GM18861 (cell line): ENCODE results near the gene DNPH1.
A peak's percentile ranks its signal among the peaks of the same experiment; 100 is the strongest.

Experiments
- ATAC-seq: cut with Tn5 transposase; IDR thresholded peaks from one replicate; pipeline ENCODE4 v1.9.1; 2021; ENCODE audit not compliant: unreplicated experiment

Gene DNPH1

DNA sequence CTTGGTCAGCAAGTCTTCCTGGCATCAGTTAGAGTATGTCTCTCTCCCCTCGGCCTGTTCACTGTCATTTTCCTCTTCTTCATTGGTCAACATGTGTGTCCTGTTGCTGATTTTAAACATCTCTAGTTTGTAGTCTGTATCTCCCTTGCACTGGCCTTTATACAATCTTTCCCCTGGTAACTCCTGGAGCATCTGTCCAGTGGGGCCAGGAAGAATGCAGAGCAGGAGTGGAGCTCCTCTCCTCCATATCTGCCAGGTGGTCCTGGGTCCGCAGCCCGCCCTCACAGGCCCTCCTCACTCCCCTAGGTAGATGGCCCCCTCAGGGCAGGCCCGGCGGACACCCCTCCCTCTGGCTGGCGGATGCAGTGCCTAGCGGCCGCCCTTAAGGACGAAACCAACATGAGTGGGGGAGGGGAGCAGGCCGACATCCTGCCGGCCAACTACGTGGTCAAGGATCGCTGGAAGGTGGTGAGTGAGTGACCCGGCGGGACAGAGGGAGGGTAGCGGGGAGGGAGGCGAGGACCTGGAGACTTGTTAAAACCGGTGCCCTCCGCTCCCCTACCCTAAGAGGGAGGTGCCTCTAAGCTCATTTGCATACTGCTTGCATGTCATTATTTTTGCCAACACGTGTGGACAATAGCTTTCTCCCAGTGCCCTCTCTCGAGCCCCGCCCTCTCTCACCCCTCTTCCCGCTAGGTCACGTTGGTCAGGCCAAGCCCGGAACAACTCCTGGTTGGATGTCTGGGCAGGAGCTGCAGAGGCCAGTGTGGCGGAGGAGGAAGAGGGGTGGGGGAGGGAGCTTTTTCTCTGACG lies 17.2 kb upstream of the DNPH1 start:
- ATAC-seq = peak; percentile 27

DNA sequence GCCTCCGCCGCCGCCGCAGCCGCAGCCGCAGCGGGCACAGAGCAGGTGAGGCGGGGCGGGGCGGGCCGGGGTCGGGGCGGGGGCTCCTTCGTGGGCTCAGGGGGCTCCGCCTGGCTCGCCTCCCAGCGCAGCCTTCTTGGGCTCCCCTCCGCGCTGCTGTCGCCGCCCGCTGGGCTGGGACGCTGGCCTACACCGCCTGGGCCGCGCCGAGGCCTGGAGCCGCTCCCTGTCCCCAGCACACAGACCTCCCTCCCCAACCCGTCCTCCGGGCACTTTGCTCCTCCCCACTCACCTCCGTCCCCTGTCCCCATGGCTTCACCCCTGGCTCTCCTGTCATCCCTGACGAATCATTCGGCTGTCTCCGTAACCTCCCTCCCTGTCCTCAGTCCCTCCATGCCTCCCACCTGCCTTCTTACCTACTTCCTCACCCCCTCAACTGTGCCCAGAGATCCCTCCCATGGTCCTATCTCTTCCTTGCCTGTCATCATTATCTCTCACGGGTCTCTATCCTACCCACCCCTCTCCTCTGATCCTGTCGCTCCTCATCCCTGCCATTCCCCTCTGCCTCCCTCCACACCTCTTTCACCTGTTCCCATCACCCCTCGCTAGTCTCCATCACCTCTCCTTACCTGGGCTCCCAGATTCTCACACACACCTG lies 14.5 kb upstream of the DNPH1 start:
- no peak for ATAC-seq

DNA sequence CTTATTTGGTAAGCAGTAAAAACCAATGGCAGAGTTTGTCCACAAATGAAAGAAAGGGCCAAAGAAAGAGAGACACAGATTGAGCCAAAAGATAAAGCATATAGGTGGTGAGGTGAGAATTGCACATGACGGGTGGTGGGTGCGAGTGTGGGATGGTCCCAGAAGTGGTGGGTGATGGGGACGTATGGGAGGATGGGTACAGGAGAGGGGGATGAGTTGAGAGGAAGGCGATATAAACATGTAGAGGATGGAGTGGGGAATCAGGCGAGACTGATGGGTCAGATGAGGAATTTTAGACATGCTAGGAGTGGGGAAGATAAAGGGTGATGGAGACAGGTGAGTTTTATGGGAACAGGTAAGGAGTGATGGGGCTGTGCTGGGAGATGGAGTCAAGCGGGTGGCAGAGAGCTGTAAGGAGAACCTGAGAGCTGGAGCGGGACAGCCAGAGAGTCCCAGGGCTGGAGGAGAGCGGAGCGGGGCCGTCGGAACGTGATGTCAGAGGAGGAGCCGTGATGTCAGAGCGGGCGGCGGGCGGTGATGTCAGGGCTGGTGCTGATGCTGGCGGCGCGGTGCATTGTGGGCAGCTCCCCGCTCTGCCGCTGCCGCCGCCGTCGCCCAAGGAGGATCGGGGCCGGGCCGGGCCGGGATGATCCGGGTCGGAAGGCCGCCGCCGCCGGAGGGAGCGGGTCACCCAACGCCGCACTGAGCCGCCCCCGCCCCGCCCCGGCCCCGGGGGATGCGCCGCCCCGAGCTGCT lies 13.8 kb upstream of the DNPH1 start, which contains the start of gene TTBK1:
TSS of gene TTBK1 (plus strand) at position 574 of the 756 bp plus-strand sequence. CDS start 3,180 bp downstream, outside the sequence.
- no peak for ATAC-seq

DNA sequence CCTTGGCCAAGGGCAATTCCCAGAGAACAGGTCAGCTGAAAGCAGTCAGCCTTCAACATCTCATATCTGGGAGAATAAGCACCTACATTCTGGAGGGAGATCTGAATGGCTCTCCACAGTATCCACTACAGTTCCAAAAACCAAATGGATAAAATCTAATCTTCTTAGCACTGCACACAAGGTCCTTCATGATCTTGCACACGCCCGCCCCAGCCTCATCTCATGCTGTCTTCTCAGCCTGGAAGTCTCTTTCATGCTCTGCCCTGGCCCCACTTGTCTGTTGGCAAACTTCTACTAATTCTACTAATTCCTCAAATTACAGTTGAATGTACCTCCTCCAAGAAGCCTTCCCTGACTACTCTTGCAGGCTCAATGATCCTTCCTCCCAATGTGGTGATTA lies 12.2 kb upstream of the DNPH1 start:
- no peak for ATAC-seq

DNA sequence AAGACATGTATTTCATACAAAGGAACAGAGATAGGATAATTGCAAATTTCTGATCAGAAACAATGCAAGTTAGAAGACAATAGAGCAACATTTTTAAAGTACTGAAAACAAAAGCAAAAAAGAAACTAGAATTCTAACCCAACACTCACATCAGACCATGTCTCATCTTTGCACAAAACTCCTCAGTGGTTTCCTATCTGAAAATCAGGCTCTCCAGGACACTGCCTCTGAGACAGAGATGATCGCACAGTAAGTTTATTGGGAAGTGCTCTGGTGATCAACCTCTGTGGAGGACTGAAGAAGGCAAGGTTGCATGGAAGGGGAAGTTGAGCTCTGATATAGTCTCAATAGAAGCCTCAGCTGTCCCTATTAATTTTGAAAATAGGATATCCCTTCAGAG lies 11.7 kb upstream of the DNPH1 start:
- ATAC-seq = no peak

DNA sequence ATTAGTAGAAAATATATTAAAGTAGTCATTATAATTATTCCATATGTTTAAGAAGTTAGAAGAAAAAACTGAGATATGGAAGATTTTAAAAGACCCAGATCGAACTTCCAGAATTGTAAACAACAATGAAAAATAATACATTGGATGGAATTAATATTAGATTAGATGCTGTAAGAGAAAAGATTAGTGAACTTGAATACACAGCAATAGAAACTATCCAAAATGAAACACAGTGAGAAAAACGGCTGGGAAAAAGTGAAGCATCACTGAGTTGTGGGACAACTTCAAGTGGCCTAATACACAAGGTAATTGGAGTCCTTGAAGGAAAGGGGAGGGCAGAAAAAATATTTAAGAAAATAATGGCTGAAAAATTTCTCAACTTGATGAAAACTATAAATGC lies 9.8 kb upstream of the DNPH1 start:
- ATAC-seq = no peak

DNA sequence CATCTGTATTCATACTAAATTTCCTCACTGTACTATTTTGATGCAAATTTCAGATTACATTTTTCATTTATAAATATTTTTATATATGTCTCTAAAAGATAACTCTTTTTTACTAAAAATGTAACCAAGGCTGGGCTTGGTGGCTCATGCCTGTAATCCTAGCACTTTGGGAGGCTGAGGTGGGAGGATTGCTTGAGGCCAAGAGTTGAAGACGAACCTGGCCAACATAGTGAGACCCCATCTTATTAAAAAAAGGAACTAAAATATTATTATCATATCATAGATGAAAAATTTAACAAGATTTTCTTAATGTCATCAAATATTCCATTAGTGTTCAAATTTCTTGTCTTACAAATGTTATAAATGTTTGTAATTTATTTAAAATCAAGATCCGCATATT lies 6.6 kb upstream of the DNPH1 start:
- no peak for ATAC-seq

DNA sequence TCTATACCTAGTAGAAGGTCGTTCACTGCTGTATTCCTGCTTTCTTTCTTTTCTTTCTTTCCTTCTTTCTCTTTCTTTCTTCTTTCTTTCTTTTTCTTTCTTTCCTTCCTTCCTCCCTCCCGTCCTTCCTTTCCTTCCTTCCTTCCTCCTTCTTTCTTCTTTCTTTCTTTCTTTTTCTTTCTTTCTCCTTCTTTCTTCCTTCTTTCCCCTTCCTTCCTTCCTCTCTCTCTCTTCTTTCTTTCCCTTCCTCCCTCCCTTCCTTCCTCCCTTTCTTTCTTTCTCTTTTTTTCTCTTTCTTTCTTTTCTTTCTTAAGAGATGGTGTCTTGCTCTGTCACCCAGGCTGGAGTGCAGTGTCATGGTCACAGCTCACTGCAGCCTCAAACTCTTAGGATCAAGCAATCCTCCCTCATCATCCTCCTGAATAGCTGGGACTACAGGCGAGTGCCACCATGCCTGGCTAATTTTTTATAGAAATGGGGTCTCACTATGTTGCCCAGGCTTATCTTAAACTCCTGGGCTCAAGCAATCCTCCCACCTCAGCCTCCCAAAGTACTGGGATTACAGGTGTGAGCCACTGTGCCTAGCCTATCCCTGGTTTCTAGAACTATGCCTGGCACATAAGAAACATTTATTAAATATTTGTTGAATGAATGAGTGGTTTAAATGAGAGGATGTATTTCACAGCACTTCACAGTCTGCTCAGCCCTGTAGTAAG lies 2.6 kb upstream of the DNPH1 start:
- no peak for ATAC-seq

DNA sequence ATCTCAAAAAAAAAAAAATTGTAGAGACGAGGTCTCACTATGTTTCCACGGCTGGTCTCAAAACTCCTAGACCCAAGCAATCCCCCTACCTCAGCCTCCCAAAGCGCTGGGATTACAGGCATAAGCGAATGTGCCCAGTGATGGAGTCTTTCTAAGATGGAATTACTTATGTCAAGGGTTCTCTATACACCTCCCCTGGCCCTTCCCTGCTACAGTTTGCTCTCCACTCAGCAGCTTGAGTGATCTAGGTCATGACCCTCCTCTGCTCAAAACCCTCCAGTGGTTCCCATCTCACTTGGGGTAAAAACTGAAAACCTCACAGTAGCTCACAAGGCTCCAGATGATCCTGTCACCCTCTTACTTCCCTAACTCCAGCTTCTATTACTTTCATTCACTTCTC lies 1.8 kb upstream of the DNPH1 start:
- no peak for ATAC-seq

DNA sequence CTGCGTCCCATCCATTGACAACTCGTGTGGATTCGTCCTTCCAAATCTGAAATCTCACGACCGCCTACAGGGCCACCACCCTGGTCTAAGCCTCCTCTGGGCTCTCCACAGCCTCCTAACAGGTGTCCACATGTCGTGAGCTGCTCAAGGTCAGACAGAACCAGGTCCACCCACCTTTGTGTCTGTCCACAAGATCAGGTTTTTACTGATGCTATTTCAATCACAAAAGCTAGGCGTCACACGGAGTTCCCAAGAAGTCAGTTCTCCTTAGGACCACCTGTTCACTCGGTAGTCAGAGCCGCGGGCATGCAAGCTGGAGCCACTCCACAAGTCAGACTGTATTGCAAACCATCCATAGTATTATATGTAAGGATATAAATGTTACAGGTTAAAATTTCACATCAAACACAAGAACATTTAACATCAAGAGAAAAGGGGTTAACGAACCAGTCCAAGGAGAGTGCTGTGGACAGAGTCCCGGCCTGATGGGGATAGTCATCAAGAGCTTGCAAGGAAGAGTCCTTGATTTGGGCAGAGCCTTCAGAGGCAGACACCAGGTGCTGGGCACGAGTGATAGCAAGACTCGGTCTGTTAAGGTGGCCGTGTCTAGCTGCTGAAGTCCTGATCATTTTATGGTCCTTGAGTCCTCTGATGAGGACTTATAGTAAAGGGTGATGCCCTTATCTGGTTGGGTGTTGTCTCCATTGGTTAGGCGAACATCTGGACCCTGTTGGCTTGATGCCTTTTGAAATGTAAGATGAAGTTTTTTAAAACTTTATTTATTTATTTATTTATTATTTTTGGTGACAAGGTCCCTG lies 731 bp upstream of the DNPH1 start:
- no peak for ATAC-seq

DNA sequence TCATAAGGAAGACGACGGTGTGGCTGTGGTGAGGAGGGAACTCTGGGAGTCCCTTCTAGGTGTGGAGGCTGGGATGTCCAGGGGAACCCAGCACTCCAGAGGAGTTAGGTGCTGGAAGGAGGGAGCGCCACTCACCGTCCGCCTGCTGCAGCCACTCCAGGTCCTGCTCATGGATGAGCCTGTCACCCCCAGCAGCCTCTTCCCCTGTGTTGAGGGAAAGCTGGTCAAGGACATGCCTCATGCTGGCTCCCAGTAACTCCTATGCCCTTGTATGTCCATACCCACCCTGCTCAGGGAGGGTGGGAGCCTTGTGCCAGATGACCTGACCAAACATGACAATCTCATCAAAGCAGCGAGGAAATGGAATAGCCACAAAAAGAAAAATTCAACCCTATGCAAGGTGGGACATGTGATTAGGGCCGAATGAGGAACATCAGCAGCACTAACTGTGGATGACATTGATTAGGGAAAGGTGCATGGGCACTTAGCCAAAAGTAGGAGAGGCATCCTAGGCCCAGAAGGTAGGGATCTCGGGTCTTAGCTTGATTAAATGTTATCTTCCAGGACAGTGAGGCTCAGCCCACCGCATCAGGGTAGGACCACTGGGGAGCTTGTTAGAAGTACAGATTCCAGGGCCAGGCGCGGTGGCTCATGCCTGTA lies 3.0 kb downstream of the DNPH1 start:
- ATAC-seq = no peak

DNA sequence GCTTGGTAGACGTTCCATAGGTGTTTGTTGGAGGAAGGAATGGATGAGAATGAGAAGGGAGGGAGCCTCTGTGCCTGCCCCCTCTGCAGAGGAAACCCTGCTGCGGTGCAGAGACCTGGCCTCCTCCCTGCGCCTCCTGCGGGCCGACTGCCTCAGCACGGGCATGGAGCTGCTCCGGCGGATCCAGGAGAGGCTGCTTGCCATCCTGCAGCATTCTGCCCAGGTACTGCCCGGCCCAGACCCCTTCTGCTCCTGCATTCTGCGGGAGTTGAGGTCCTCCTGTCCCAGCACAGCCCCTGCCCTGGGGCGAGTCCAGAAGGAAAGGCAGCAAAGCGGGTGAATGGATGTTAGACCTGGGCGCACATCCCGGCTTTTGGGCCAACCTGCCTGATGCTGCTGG lies 6.1 kb downstream of the DNPH1 start:
- ATAC-seq = no peak

DNA sequence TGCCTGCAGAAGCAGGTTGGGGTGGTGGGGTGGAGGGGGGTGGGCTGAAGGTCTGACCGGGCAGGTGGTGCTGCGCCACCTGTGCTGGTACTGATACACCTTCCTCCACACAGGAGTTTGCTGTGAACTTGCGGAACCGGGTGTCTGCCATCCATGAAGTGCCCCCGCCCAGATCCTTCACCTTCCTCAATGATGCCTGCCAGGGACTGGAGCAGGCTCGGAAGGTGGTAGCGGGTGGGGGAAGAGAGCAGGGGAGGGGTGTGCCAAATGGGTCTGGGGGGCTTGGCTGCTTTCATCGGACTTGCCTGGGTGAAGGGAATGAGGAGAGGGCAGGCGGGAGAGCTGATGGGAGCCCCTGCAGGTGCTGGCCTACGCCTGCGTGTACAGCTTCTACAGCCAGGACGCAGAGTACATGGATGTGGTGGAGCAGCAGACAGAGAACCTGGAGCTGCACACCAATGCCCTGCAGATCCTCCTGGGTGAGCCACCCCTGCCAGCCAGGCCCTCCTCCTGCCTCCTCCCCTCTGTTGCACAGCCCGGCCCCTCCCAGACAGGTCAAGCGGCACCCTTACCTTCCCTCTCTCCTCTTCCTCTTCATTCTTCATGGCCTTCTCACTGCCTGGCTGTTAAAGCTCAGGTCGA lies 6.7 kb downstream of the DNPH1 start:
- no peak for ATAC-seq

DNA sequence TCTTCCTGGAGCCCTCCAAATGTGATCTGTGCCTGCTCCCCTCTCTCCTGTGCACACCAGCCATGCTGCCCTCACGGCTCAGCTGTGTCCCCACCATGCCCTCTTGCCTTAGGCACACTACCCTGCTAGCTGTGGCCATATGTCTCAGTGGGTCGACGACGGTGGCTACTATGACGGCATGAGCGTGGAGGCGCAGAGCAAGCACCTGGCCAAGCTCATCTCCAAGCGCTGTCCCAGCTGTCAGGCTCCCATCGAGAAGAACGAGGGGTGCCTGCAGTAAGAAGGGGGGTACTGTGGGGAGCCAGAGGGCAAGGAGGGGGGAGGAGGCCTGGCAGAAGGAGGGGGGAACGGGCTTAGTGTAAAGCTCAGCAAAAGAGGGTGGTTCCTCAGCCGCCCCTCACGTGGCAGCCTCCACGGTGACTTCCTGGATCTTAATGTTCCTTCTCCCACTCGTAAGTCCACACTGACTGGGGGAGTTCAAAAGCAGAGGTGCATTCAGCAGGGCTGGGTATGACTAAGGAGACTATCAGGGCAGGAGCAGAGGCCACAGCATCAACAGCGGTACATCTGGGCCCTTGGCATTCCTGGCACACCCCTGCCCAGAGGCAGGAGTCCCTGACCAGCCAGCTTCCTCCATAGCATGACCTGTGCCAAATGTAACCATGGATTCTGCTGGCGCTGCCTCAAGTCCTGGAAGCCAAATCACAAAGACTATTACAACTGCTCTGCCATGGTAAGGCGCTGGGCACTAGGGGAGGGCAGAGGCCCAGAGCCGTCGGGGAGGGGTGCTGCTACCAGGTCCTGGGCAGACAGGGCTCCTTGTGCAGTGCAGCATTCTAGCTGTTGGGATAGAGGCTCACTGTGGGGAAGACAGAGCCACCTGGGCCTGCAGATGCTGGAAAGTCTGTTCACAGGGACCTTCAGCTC lies 8.0 kb downstream of the DNPH1 start:
- ATAC-seq = no peak

DNA sequence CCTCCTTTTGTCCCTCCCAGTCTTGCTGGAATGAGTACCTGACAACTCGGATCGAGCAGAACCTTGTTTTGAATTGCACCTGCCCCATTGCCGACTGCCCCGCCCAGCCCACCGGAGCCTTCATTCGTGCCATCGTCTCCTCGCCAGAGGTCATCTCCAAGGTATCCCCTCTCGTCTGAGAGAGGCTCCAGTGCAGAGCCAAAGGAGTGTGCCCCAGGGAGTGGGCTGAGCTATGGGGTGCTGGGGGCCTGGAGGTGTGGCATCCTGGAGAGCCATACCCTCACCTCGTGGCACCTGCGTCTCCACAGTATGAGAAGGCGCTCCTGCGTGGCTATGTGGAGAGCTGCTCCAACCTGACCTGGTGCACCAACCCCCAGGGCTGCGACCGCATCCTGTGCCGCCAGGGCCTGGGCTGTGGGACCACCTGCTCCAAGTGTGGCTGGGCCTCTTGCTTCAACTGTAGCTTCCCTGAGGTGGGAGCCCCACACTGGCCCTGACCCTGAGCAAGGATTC lies 8.8 kb downstream of the DNPH1 start:
- ATAC-seq = no peak

DNA sequence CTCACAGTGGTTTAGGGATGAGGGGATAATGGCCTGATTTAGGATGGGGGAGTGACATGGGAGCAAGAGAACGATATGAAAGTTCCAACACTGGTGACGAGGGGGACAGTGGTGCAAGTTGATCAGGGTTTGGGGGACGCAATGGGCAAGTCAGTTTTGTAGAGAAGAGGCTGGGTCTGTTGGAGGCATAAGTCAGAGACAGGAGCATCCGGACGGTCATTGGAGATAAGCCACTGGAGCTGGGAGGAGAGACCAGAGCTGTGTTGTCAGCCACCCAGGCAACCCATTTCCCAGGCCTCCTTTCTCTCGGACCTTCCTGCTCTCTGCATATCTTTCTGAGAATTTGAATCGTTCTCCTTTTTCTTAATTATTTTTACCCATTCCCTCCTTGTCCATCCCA lies 9.5 kb downstream of the DNPH1 start:
- no peak for ATAC-seq

DNA sequence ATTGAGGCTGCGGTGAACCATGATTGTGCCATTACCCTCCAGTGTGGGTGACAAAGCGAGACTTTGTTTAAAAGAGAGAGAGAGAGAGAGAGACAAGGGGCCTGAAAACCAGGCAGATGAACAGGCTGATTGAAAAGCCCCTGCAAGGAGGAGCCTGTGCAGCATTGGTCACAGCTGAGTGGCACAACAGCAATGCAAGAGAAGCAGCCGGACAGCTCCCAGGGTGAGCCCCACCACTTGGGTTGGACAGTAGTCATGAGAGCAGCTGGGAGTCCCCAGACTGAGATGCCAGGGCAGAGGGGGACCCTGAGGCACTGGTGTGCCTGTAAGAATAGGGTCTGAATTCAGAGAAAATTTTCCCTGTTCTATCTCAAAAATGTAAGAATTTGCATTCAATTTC lies 10.2 kb downstream of the DNPH1 start:
- ATAC-seq = no peak

DNA sequence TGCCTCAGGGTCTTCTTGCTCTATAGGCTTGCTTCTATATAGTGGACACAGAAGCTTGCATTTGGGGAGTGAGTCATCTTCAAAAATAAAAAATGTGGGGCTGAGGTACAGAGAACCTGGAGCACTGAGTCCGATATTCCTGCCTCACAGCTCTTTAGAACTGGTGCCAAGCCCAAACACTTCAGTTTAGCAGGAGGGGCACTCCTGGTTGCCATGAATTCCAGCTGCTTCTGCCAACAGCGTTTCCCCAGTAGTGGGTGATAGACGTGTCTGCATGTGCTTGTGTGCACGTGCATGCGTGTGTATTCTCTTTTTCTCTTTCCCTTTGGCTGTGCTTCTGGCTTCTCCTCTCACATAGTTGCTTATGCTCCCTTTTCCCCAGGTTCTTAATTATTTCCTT lies 11.9 kb downstream of the DNPH1 start:
- ATAC-seq = no peak
